HG03039 (cell line): ENCODE measurements around the gene SNX21.
"Not testable (repeated sequence)": the region's sequence is repeated elsewhere in the genome, so short reads cannot be mapped to it uniquely, and the experiment has no call there.

ENCODE experiments used
- ATAC-seq: cut with Tn5 transposase; IDR thresholded peaks from one replicate; pipeline ENCODE4 v1.9.1; 2021; ENCODE audit warnings: mild to moderate bottlenecking, moderate library complexity; ENCODE audit not compliant: unreplicated experiment

SNX21 gene

GRCh38 chr20:45822857-45823256, 10.7 kb upstream of the SNX21 start:
- ATAC-seq = no peak

GRCh38 chr20:45823949-45824835, 9.4 kb upstream of the SNX21 start:
- no peak for ATAC-seq

- no peak for ATAC-seq
Measured at GRCh38 chr20:45826381-45827019, 7.1 kb upstream of the SNX21 start.

DNA sequence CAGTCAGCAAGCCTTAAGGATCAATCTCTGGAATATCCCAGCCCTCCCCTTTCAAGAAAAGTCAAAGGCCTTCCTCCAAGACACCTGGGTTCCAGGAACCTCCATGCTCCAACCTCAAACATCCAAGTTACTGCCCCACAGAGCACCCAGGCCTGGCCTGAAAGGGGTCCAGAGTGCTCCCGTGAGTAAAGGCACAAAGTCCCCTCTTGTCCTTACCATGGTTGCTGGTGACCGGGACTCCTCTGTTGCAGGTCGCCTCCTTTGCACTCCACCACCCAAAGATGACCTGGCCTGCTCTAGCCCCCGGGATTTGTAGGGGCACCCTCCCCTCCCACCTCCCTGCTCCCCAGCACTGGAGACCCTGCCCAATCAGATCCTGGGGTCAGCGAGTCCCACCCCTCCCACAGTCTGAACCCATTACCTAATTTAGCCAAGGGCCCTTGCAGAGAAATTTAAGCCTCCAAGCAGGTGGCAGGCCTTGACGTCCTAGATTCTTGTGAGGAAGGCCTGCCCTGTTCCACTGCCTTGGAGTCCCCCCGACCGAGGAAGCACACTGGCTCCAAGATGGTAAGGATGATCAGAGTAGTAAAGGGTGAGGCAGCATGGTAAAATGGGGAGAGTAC, 6.5 kb upstream of the SNX21 start, which contains the start of gene TNNC2:
Gene TNNC2, minus strand, starts transcription at position 283 of the 623 bp plus-strand sequence. Its CDS starts 64 bp downstream, at position 219.
- ATAC-seq = no peak

- ATAC-seq = no peak
Measured at GRCh38 chr20:45827712-45828111, 5.9 kb upstream of the SNX21 start.

- no peak for ATAC-seq
Measured at GRCh38 chr20:45828589-45828988, 5.0 kb upstream of the SNX21 start.

DNA sequence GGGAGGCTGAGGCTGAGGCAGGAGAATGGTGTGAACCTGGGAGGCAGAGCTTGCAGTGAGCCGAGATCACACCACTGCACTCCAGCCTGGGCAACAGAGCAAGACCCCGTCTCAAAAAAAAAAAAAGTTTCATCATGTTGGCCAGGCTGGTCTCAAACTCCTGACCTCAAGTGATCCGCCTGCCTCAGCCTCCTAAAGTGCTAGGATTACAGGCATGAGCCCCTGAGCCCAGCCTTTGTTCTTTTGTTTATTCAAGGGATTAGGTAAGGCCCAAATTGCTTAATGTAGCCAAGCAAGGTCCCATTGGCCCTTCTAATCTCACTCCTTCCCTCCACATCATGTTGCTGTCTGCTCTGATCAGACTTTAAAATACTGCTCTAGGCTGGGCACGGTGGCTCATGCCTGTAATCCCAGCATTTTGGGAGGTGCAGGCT, 3.9 kb upstream of the SNX21 start:
- not testable (repeated sequence) for ATAC-seq

GRCh38 chr20:45832619-45833018, 980 bp upstream of the SNX21 start:
- ATAC-seq = no peak

DNA sequence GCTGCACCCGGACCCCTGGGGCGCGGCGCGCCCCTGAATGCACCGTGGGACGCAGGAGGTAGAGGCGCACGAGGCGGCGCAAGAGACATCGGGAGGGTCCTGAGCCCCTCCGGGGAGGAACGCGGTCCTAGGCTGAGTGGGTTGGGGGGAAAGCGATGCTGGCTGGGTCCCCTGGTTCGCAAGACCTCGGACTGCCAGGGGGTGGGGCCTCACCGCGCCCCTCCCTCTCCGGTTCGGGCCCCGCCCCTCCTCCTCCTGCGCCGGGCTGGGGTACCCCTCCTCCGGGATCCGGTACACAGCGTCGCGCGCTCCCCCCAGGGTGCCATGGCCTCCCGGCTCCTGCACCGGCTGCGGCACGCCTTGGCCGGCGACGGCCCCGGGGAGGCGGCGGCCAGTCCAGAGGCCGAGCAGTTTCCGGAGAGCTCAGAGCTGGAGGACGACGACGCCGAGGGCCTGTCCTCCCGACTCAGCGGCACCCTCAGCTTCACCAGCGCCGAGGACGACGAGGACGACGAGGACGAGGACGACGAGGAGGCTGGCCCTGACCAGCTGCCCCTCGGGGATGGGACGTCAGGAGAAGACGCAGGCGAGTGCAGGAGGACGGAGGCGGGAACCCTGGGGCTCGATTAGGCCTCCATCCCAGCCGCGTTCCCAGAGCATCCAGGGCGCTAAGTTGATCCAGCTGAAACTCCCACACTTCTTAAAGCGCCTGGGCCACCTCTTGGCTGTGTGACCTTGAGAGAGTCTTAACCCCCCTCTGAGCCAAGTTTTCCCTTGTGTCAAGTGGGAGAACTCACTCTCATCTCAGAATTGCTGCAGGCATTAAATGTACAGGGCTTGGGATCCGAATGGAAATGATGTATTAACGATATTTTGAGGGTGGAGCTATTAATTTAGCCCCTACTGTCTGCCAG, 541 bp downstream of the SNX21 start:
- ATAC-seq = no peak

- no peak for ATAC-seq
Measured at GRCh38 chr20:45834797-45835161, 1.2 kb downstream of the SNX21 start.

DNA sequence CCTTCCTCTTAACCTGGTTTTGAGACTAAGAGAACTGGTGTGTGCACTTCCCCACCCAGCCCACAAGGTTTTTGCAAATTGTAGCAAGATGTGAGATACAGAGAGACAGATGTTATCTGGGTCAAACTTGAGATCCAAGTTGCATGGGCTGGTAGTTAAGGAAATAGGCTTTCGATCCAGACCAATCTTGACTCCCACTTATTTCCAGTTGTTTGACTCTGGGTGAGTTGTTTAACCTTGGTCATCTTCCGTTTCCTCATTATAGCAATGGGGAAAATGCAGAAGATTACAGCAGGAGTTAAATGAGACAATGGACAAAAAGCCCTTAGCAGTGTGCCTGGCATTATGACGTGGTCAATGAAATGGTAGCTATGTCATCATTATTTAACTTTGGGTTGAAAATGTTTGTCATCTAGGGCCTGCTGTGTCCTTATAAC, 1.7 kb downstream of the SNX21 start:
- no peak for ATAC-seq

GRCh38 chr20:45835825-45836224, 2.2 kb downstream of the SNX21 start:
- ATAC-seq = no peak

DNA sequence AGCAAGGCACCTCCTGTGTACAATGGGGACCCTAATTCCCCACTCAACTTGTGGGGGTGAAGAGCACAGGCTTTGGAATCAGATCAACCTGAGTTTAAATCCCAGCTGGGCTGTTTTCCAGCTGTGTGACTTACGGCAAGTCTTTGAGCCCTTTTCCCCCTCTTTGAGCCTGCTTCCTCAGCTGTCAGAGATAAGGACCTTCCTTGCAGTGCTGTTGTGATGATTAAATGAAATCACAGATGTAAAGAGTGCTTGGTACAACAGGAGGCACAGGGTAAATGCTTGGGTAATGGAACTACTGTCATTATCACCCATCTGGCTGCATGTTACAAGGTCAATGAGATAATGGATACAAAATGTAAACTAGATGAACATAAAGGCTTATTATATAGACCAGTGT, 3.2 kb downstream of the SNX21 start:
- ATAC-seq = no peak

- no peak for ATAC-seq
Measured at GRCh38 chr20:45840700-45841198, 7.2 kb downstream of the SNX21 start.

- ATAC-seq = no peak
Measured at GRCh38 chr20:45841407-45842129, 8.0 kb downstream of the SNX21 start.

DNA sequence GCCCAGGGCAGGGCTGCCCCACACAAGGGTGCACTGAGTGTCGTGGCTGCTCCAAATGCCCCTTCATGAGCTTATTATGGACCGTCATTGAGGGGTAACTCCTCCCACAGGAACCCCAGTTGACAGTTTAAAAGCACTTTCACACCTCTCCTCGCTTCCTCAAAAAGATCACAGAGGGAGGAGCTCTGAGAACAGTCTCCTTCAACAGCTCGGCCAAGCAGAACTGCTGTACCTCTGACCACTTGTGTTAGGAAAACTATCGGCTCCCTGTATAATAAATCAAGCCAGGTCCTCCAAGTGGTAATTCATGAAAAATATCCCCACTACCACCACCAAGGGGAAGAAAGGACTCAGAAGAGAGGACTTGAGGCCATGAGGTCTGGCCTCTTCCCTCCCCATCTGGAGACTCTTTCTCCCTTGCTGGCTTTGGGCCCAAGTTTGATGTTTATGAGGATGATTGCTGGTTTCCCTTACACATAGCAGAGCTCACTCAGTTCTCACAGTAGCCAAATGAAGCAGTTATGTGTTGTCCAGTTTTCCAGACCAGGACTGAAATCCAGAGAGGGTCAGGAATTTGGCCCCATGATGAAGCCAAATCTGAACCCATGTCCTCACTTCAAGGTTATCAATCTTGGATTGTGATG, 8.7 kb downstream of the SNX21 start:
- ATAC-seq = no peak

GRCh38 chr20:45843506-45843905, 9.9 kb downstream of the SNX21 start:
- ATAC-seq = no peak

- no peak for ATAC-seq
Measured at GRCh38 chr20:45845452-45845851, 11.9 kb downstream of the SNX21 start.

GRCh38 chr20:45848421-45848820, 14.8 kb downstream of the SNX21 start:
- ATAC-seq = no peak
